Uterus (tissue), 2 donors: ENCODE measurements around the gene FER.

ENCODE experiments used
- POLR2A ChIP-seq, 2 donors: fragments of 450-650 bp; IDR thresholded peaks; one replicate each; pipeline ENCODE4 v1.6.1; 2016; ENCODE audit warnings: antibody characterized with exemption in 2 of 2, mild to moderate bottlenecking in 1 of 2, moderate library complexity in 1 of 2
- TF ChIP-seq, protein P1 (sequence below), 4 experiments: fragments of 200-600 bp in 2 of 4; fragments of 450-650 bp in 2 of 4; sonication (generic) in 2 of 4; IDR thresholded peaks; one replicate each; pipeline ENCODE4 v1.5.1; 2016 to 2019; ENCODE audit warnings: antibody characterized with exemption in 4 of 4, mild to moderate bottlenecking in 2 of 4, moderate library complexity in 1 of 4

DNA sequence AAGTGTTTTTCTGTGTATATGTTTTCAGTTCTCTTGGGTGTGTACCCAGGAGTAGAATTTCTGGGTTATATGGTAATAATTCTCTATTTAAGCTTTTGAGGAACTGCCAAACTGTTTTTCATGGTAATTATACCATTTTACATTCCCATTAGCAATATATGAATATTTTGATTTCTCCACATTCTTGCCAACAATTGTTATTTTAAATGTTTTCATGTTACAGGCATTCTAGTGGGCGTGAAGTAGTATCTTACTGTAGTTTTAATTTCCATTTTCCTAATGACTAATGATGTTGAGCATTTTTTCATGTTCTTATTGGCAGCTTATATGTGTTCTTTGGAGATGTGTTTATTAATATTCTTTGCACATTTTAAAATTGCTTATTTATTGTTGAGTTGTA, 199.5 kb downstream of the FER start:
- TF ChIP-seq, protein P1, sequence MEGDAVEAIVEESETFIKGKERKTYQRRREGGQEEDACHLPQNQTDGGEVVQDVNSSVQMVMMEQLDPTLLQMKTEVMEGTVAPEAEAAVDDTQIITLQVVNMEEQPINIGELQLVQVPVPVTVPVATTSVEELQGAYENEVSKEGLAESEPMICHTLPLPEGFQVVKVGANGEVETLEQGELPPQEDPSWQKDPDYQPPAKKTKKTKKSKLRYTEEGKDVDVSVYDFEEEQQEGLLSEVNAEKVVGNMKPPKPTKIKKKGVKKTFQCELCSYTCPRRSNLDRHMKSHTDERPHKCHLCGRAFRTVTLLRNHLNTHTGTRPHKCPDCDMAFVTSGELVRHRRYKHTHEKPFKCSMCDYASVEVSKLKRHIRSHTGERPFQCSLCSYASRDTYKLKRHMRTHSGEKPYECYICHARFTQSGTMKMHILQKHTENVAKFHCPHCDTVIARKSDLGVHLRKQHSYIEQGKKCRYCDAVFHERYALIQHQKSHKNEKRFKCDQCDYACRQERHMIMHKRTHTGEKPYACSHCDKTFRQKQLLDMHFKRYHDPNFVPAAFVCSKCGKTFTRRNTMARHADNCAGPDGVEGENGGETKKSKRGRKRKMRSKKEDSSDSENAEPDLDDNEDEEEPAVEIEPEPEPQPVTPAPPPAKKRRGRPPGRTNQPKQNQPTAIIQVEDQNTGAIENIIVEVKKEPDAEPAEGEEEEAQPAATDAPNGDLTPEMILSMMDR (IDR thresholded peaks at IDR 0.05): no peak
- no peak for TF ChIP-seq POLR2A (IDR thresholded peaks at IDR 0.05)
